Activated B cell treated with CpG ODN at 0.5 μM for 24 hours (primary cell): ENCODE data around the gene SLC35E3. TPM values are rescaled to one million over a fixed set of nuclear protein-coding genes. Genes with fewer than 3 reads are reported as not detected.

Experiments used
- ATAC-seq: fragments of 200-7000 bp; cut with Tn5 transposase; one replicate; pipeline ENCODE4 v1.10.0; 2021; ENCODE audit warnings: low read depth, mild to moderate bottlenecking, moderate library complexity
- CTCF ChIA-PET: fragments of 350-600 bp; sonication (Branson Sonifier 250); formaldehyde crosslinking; loops from one replicate; lab custom pipeline; 2021; ENCODE audit warnings: antibody characterized with exemption; lab: Charles Lee
- POLR2A ChIA-PET: fragments of 350-600 bp; sonication (Branson Sonifier 250); formaldehyde crosslinking; loops from one replicate; lab custom pipeline; 2021; ENCODE audit warnings: antibody characterized with exemption; lab: Charles Lee
- DNase-seq: peaks from one replicate; pipeline ENCODE4 v3.0.0; 2022
- H3K27ac Mint-ChIP-seq: one replicate; pipeline ENCODE4 v1.8.0; 2020; ENCODE audit warnings: mixed read lengths
- H3K27me3 Mint-ChIP-seq: one replicate; pipeline ENCODE4 v1.8.0; 2021; ENCODE audit warnings: mixed read lengths
- H3K36me3 Mint-ChIP-seq: one replicate; pipeline ENCODE4 v1.8.0; 2021; ENCODE audit warnings: low read depth, mixed read lengths
- H3K4me1 Mint-ChIP-seq: one replicate; pipeline ENCODE4 v1.8.0; 2021; ENCODE audit warnings: mixed read lengths
- H3K4me3 Mint-ChIP-seq: one replicate; pipeline ENCODE4 v1.8.0; 2020; ENCODE audit warnings: mild to moderate bottlenecking, mixed read lengths
- H3K9me3 Mint-ChIP-seq: one replicate; pipeline ENCODE4 v1.8.0; 2020; ENCODE audit warnings: mixed read lengths
- CTCF ChIP-seq: fragments of 200-600 bp; IDR thresholded peaks from one replicate; pipeline ENCODE4 v1.8.0; 2022; ENCODE audit warnings: antibody characterized with exemption, mild to moderate bottlenecking
- intact Hi-C: fragments of 100-400 bp; cut with micrococcal nuclease; formaldehyde crosslinking; loops from one replicate; pipeline ENCODE4 v1.15.1; 2024
- total RNA-seq: library from RNA; stranded (reverse); gene quantifications from 2 replicates; pipeline ENCODE4 v1.2.3, GENCODE V29; 2022

The SLC35E3 gene
- total RNA-seq, 1 donor from 2014 or later = 9.5 TPM

- CTCF ChIA-PET = no interaction called here
These were observed 29.2 kb downstream of the SLC35E3 start for GRCh38 chr12:68775121-68775630.

GRCh38 chr12:68776976-68777610 is 31.1 kb downstream of the SLC35E3 start:
- ChIA-PET POLR2A (no interaction called here), CTCF (no interaction called here)
- Mint-ChIP-seq H3K27me3 (no peaks in the 10 kb centered on the region), H3K27ac (no peak overlapping the region), H3K4me1 (peaks cover 19% of the 10 kb centered on the region), H3K9me3 (no peaks in the 10 kb centered on the region), H3K36me3 (no peaks in the 10 kb centered on the region), H3K4me3 (no peak overlapping the region)
- intact Hi-C loops = no loop called here
- ATAC-seq (no peak), DNase-seq (no peak)
- no peak for TF ChIP-seq CTCF

More at GRCh38 chr12:68775121-68775630, 29.2 kb downstream of the SLC35E3 start:
- TF ChIP-seq CTCF = no peak
- no peak for ATAC-seq
- Mint-ChIP-seq H3K4me3 (no peak overlapping the region), H3K27ac (no peak overlapping the region), H3K9me3 (no peaks in the 10 kb centered on the region), H3K36me3 (no peaks in the 10 kb centered on the region), H3K27me3 (no peaks in the 10 kb centered on the region), H3K4me1 (peaks cover 26% of the 10 kb centered on the region)
- DNase-seq = no peak
- intact Hi-C loops = no loop called here
- POLR2A ChIA-PET = no interaction called here

- ChIA-PET POLR2A (no interaction called here), CTCF (no interaction called here)
- no peaks in the 10 kb centered on the region for H3K27me3 Mint-ChIP-seq
- intact Hi-C loops = no loop called here
- no peak for DNase-seq
- H3K9me3 Mint-ChIP-seq = no peaks in the 10 kb centered on the region
- no peaks in the 10 kb centered on the region for H3K4me1 Mint-ChIP-seq
- H3K4me3 Mint-ChIP-seq = no peak overlapping the region
- no peak overlapping the region for H3K27ac Mint-ChIP-seq
- no peaks in the 10 kb centered on the region for H3K36me3 Mint-ChIP-seq
- ATAC-seq = no peak
- no peak for TF ChIP-seq CTCF
These were observed 33.3 kb downstream of the SLC35E3 start for GRCh38 chr12:68779280-68779679.

- no peak for TF ChIP-seq CTCF
- Mint-ChIP-seq H3K27ac (no peak overlapping the region), H3K4me3 (no peak overlapping the region), H3K27me3 (no peaks in the 10 kb centered on the region), H3K4me1 (no peaks in the 10 kb centered on the region), H3K36me3 (no peaks in the 10 kb centered on the region), H3K9me3 (no peaks in the 10 kb centered on the region)
- CTCF ChIA-PET = interaction anchor here (0.7 kb wide), 1 partner anchor 121 kb away, joined by 3 read pairs; no protein-coding TSS in a partner anchor
- intact Hi-C loops = no loop called here
- DNase-seq (no peak), ATAC-seq (no peak)
- POLR2A ChIA-PET = no interaction called here
These were observed 34.8 kb downstream of the SLC35E3 start for GRCh38 chr12:68780731-68781130.

GRCh38 chr12:68781728-68782127 is 35.8 kb downstream of the SLC35E3 start:
- H3K4me3 Mint-ChIP-seq = no peak overlapping the region
- DNase-seq (no peak), ATAC-seq (no peak)
- TF ChIP-seq CTCF = no peak
- ChIA-PET POLR2A (no interaction called here), CTCF (no interaction called here)
- no peaks in the 10 kb centered on the region for H3K4me1 Mint-ChIP-seq
- intact Hi-C loops = no loop called here
- H3K27me3 Mint-ChIP-seq = no peaks in the 10 kb centered on the region
- H3K36me3 Mint-ChIP-seq = no peaks in the 10 kb centered on the region
- no peak overlapping the region for H3K27ac Mint-ChIP-seq
- no peaks in the 10 kb centered on the region for H3K9me3 Mint-ChIP-seq
